ENCODE measurements around the gene STX1B. TPM values are rescaled to one million over a fixed set of nuclear protein-coding genes. Genes with fewer than 3 reads are reported as not detected.
"Not testable (repeated sequence)": the region's sequence is repeated elsewhere in the genome, so short reads cannot be mapped to it uniquely, and the experiment has no call there.

STX1B gene
- total RNA-seq, 4 donors from 2014 or later = 0.13 to 0.36 TPM; not detected in 2

DNA sequence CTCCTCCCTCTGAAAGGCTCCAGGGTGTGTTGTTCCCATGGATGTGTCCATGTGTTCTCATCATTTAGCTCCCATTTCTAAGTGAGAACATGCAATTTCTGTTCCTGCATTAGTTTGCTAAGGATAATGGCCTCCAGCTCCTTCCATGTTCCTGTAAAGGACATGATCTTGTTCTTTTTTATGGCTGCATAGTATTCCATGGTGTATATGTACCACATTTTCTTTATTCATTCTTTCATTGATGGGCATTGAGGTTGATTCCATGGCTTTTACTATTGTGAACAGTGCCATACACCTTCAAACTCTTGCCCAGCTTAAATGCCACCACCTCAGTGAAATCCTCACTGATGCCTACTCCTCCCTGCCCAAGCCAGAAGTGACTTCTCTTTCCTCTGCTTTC is 66.1 kb downstream of the STX1B start:
- no peak for TF ChIP-seq POLR2A (IDR thresholded peaks at IDR 0.05)
- no peak for TF ChIP-seq CTCF (IDR thresholded peaks at IDR 0.05 in 4 of 5, conservative IDR thresholded peaks at IDR 0.05 in 1 of 5)
- in situ Hi-C loops (cut with MboI; ENCODE audit: low sequenced_read_pairs in 4 of 4) (no loop called here), intact Hi-C loops (cut with DNase I; ENCODE audit: low total_unique reads) (no loop called here)
- H3K9me3 ChIP-seq = no peaks in the 10 kb centered on the region
- peaks cover 0 to 10% of the 10 kb centered on the region in 2 donors for H3K36me3 ChIP-seq
- no peak overlapping the region for H3K4me3 ChIP-seq
- DNase-seq (no peak), ATAC-seq (no peak)
- peaks cover 5 to 15% of the 10 kb centered on the region in 2 donors for H3K4me1 ChIP-seq
- H3K27ac ChIP-seq = no peak overlapping the region
- H3K27me3 ChIP-seq = no peaks in the 10 kb centered on the region

DNA sequence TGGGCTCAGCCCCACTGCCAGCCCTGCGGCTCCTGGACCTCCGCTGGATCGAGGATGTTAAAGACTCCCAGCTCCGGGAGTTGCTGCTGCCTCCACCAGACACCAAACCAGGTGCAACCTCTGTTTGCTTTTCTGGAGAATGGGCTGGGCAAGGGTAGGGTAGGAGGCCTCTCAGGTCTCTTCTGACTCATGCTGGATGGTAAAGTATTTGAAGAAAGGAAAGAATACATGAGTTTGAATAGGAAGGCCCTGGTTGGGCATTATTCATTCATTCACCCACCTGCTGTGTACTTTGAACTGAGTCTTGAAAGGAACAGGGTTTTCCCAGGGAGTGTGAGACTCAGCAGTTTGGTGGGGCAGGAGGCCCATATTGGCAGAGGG is 68.0 kb downstream of the STX1B start:
- H3K4me3 ChIP-seq = no peak overlapping the region
- peaks cover 0 to 10% of the 10 kb centered on the region in 2 donors for H3K36me3 ChIP-seq
- H3K27ac ChIP-seq = peak overlapping the region in 2 of 4 donors; percentile 19 to 25
- intact Hi-C loops (cut with DNase I; ENCODE audit: low total_unique reads) (loop anchor here (1.0 kb wide), 1 partner anchor 19 kb away; the partner anchor contains the start of gene FBXL19), in situ Hi-C loops (cut with MboI; ENCODE audit: low sequenced_read_pairs in 4 of 4) (no loop called here)
- TF ChIP-seq CTCF (IDR thresholded peaks at IDR 0.05 in 4 of 5, conservative IDR thresholded peaks at IDR 0.05 in 1 of 5) (no peak), POLR2A (IDR thresholded peaks at IDR 0.05) (no peak)
- H3K27me3 ChIP-seq = no peaks in the 10 kb centered on the region
- H3K4me1 ChIP-seq = peaks cover 5 to 6% of the 10 kb centered on the region in 2 donors
- H3K9me3 ChIP-seq = no peaks in the 10 kb centered on the region
- ATAC-seq = no peak
- DNase-seq = no peak

DNA sequence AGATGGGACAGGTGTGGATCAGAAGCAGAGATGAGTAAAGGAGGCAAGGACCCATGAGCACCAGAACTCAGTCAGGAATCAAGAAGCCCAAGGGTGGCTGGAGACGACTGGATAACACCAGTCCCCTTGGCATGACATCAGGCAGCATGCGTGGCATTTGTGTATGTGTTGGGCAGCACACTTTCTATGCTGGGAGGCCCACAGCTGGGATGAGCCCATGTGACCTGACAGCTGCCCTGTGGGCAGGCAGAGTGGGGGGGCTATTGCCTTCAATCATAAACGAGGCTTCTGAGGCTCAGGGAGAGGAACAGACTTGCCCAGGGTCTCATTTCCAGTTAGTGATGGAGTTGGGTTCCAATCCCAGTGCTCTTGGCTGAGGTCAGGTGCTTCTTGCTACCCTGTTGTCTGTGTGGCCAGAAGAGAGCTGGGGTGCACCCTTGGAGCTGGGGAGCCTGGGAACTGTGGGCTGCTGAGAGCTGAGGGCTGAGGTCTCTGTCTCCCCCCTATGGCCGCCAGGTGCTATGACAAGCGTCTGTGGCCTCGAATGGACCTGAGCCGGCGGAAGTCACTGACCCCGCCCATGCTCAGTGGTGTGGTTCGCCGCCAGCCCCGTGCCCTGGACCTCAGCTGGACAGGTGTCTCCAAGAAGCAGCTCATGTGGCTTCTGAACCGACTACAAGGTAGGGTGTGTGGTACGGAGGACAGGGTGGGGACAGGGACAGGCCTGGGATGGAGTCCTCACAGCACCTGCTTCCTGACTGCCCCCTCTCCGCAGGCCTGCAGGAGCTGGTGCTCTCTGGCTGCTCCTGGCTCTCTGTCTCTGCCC is 68.6 kb downstream of the STX1B start:
- Histone ChIP-seq H3K36me3 (peaks cover 0 to 6% of the 10 kb centered on the region in 2 donors), H3K27ac (peak overlapping the region in 2 of 4 donors; percentile 19 to 25), H3K27me3 (no peaks in the 10 kb centered on the region), H3K4me3 (no peak overlapping the region), H3K9me3 (no peaks in the 10 kb centered on the region), H3K4me1 (peaks cover 5 to 6% of the 10 kb centered on the region in 2 donors)
- in situ Hi-C loops (cut with MboI; ENCODE audit: low sequenced_read_pairs in 4 of 4) (no loop called here), intact Hi-C loops (cut with DNase I; ENCODE audit: low total_unique reads) (loop anchor here (1.0 kb wide), 1 partner anchor 19 kb away; the partner anchor contains the start of gene FBXL19)
- peak; percentile 56 to 81 for DNase-seq
- peak; percentile 75 to 90 for ATAC-seq
- TF ChIP-seq POLR2A (IDR thresholded peaks at IDR 0.05) = no peak
- peak; percentile 64 to 86 (median 82) for TF ChIP-seq CTCF (IDR thresholded peaks at IDR 0.05 in 4 of 5, conservative IDR thresholded peaks at IDR 0.05 in 1 of 5)

DNA sequence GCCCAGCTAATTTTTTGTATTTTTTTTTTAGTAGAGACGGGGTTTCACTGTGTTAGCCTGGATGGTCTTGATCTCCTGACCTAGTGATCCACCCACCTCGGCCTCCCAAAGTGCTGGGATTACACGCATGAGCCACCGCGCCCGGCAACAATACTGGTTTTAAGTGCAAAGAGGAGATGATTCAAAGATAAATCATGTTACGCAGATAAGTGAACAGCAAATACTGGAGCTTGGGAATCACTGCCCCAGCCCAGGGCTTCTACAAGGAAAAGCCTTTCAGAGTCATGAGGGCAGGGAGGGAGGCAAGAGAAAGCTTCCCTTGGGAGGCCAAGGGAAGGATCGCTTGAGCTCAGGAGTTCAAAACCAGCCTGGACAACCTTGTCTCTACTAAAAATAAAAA is 70.9 kb downstream of the STX1B start:
- H3K36me3 ChIP-seq; H3K27ac ChIP-seq; H3K9me3 ChIP-seq; in situ Hi-C loops (cut with MboI; ENCODE audit: low sequenced_read_pairs in 4 of 4); intact Hi-C loops (cut with DNase I; ENCODE audit: low total_unique reads); H3K4me1 ChIP-seq; ATAC-seq; DNase-seq; H3K27me3 ChIP-seq; H3K4me3 ChIP-seq: not testable (repeated sequence)

Other genes with a start within 250 kb of the STX1B start
- 1 to 10 TPM in 2 of 4 donors, under 1 TPM in 1, not detected in 1; 0.73 to 5.8 (median 1.7) TPM for gene CFAP119, start 248.6 kb downstream of the STX1B start, total RNA-seq
- 10 to 100 TPM; 42.8 to 90.0 (median 57.0) TPM for gene RNF40, start 248.3 kb downstream of the STX1B start, total RNA-seq
- gene ZNF629, start 223.4 kb downstream of the STX1B start, total RNA-seq = 10 to 100 TPM in 2 of 4 donors, 1 to 10 TPM in 2; 9.1 to 12.7 (median 10.3) TPM
- gene BCL7C, start 116.6 kb downstream of the STX1B start, total RNA-seq = 10 to 100 TPM; 16.4 to 24.5 (median 22.3) TPM
- gene CTF1, start 114.0 kb downstream of the STX1B start, total RNA-seq = 1 to 10 TPM; 2.3 to 5.6 (median 3.2) TPM
- 1 to 10 TPM; 3.4 to 7.9 (median 4.8) TPM for gene FBXL19, start 87.1 kb downstream of the STX1B start, total RNA-seq
- gene ORAI3, start 61.6 kb downstream of the STX1B start, total RNA-seq = 10 to 100 TPM; 10.3 to 15.6 (median 12.5) TPM
- 10 to 100 TPM in 2 of 4 donors, 1 to 10 TPM in 2; 3.8 to 15.4 (median 9.8) TPM for gene SETD1A, start 52.9 kb downstream of the STX1B start, total RNA-seq
- gene HSD3B7, start 25.4 kb downstream of the STX1B start, total RNA-seq = 1 to 10 TPM; 1.5 to 6.8 (median 5.4) TPM
- 10 to 100 TPM; 14.9 to 24.3 (median 21.4) TPM for gene STX4, start 22.9 kb upstream of the STX1B start, total RNA-seq
- gene ZNF668, start 63.6 kb upstream of the STX1B start, total RNA-seq = 10 to 100 TPM in 2 of 4 donors, 1 to 10 TPM in 2; 6.6 to 16.0 (median 11.0) TPM
- gene ZNF646, start 63.8 kb upstream of the STX1B start, total RNA-seq = 10 to 100 TPM; 11.7 to 33.2 (median 21.5) TPM
- gene PRSS53, start 78.3 kb upstream of the STX1B start, total RNA-seq = under 1 TPM; 0.07 to 0.75 (median 0.21) TPM
- 10 to 100 TPM; 20.1 to 35.9 (median 32.9) TPM for gene VKORC1, start 84.2 kb upstream of the STX1B start, total RNA-seq
- 10 to 100 TPM; 24.7 to 68.9 (median 50.9) TPM for gene BCKDK, start 97.7 kb upstream of the STX1B start, total RNA-seq
- 100 to 1,000 TPM in 1 of 4 donors, 10 to 100 TPM in 3; 44.3 to 102 (median 54.3) TPM for gene KAT8, start 107.0 kb upstream of the STX1B start, total RNA-seq
- gene PRSS8, start 125.1 kb upstream of the STX1B start, total RNA-seq = 1 to 10 TPM in 1 of 4 donors, under 1 TPM in 1, not detected in 2; 0.24 to 1.2 TPM
- 1 to 10 TPM in 3 of 4 donors, not detected in 1; 1.0 to 8.1 (median 3.7) TPM for gene PRSS36, start 139.4 kb upstream of the STX1B start, total RNA-seq
- gene FUS, start 169.5 kb upstream of the STX1B start, total RNA-seq = 10 to 100 TPM; 20.6 to 45.9 (median 35.1) TPM
- 10 to 100 TPM in 1 of 4 donors, 1 to 10 TPM in 3; 1.3 to 16.4 (median 3.7) TPM for gene PYCARD, start 192.1 kb upstream of the STX1B start, total RNA-seq
- 100 to 1,000 TPM in 2 of 4 donors, 10 to 100 TPM in 2; 76.7 to 101 (median 97.4) TPM for gene TRIM72, start 203.5 kb upstream of the STX1B start, total RNA-seq
- not detected for gene PYDC1, start 206.5 kb upstream of the STX1B start, total RNA-seq
- 1 to 10 TPM in 3 of 4 donors, under 1 TPM in 1; 0.68 to 3.9 (median 3.0) TPM for gene ITGAM, start 249.3 kb upstream of the STX1B start, total RNA-seq